NCI-H1436 (cell line): ENCODE data around the gene PRDM1.

ENCODE experiments used
- DNase-seq: peaks from one replicate; lab custom pipeline; 2025; lab: John Stamatoyannopoulos, UW

Gene PRDM1

DNA sequence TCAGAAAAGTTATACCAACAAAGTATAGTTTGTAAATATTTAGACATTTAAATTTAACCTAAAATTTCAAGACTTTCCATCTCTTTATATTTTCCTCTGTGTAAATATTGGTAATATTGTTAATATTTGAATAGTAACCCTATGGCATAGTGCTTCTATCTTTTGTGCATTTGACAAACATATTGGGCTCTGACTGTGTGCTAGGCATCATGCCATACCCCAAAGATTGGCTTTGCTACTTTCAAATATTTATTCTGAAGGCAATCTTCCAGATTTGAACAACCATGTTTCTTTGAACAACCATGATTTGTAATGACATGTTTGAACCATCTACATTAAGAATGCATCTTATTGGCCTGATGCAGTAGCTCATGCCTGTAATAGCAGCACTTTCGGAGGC, 15.5 kb upstream of the PRDM1 start:
- no peak for DNase-seq

DNA sequence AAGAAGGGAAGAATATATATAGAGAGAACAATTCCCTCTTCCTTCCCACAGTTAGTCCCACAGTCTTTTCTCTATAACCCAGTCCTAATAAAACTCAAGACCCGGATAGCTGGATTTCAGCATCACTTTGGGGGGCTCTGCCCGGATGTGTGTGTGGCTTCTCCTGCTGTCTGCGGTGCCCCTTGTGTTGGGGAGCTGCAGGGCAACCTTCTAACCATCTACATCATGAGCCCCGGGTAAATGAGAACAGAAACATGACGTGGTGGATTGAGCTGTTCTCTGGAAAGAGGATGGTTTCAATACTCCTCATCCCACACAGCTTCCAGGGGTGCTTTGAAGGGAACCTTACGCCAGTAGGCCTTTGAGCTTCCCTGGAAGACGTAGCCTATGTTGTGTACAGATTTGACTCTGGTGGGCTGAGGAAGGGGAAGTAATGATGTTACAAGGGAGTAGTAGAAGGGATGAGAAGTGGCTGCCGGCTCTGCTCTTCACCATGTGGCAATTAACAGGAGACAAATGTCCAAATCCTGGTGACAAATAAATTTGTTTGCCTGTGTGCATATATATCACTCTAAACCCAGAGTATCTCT, 13.5 kb upstream of the PRDM1 start:
- DNase-seq, result no peak

DNA sequence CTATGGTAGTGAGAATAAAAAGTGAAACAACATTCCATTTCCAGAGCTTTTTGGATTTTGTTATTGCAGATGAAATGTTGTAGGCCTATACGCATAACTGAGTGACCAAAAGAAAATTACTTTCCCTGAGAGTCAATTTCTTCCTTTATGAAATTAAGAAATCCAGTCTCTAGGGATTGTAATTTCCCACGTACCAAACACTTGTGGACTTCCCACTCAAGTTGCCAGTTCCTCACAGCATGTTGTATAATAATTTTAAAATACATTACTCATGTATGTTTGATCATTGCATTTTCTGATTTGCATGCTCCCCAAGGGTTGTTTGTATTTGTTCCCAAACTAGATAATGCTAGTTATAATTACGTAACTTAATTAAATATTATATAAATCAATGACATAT, 12.0 kb upstream of the PRDM1 start:
- DNase-seq, result no peak

DNA sequence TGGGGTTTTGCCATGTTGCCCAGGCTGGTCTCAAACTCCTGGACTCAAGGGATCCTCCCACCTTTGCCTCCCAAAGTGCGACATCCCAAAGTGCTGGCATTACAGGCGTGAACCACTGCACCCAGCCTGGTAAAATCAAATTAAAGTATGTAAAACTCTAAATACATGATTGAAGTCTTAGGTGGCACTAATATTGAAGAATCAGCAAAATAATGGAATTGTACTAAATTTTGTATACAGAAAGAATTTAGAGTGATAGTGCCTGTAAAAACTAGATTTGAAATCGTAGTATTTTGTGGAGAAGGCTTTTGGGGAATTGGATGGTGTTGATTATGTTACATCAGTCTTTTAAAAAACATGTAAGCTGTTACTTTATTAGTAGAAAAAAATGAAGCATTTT, 10.0 kb upstream of the PRDM1 start:
- DNase-seq, result no peak

DNA sequence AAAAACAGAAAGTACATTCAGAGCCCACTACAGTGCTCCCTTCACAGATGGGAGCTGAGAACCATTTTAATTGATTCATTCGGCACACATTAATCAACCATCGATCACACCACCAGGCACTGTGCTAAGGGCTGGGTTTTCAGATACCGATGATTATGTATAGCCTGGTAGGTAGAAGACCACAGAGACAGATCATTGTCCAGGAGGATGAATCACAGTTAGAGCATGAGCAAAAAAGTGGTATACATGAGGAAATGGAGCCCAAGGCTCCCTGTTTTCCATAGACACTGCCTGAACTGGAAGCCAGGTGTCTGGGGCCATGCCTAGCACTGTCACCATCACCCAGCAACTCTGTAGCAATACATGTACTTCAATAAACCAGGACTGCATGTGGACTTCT, 9.0 kb upstream of the PRDM1 start:
- no peak for DNase-seq

DNA sequence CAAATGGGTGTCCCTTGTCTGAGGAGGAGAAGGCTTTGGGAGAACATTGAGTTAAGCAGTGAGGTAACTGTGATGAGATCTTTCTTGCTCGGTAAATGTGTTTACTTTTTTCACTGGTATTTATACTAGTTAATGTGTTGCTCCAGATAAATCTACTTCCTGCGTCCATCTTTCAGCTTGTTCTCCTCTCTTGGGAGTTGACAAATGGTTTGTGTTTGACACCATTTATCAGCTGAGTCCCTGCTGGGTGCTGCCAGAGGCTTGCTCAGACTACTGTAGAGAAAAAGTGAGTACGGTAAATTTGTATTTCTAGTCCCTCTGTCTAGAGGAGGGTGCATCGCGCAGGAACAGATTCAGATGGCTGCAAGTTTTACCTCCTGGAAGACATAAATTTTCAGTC, 8.3 kb upstream of the PRDM1 start:
- DNase-seq, result peak; percentile 10

DNA sequence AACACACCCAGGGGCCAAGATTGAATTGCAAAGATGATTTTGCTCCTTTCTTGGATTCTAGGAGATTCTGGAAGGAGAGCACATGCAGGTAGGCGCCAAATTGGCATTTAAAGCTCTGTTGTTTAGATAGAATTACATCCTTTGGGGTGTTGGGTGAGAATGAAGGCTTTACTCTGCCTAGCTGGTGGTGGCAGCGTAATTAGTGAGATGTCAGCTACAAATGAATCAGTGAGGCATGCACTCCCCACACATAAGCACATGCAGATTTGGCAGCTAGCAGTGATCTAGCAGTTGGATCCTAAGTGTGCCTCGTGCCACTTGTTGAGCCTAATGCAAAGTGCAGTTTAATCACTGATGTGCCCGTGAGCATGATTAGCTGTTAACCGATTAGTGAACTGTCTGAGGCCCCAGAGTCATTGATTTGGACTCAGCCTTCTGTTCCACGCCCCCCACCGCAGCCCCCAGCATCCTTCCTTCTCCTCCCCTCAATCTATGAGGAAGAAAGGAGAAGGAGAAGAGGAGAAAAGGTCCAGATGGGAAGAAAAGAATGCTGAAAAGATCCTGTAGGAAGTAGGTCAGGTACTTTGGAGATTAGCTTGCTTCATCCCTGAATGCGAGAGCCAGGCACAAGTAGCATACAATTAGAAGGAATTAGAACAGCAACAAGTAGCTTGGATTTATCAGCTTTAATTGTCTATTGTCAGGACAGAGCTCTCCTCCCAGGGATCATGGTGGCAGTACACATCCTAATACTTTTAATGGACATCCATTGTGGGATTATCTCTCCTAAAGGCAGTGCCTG, 6.0 kb upstream of the PRDM1 start:
- DNase-seq, result peak; percentile 10

DNA sequence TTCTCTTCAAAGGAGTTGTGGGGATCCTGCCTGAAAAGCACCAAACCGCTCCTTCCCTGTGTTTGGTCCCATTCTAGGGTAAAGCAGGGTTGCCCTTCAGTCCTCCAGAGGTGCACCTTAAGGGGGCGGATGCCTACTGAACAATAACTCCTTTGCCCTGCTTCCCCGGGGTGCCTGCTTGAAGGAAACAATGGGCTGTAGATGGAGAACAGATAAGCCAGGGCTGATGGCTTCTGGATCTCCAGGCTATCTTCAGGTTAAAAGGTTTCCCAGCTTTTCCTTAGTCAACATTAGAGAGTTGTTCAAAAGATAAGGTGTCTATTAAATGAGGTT, 5.4 kb upstream of the PRDM1 start:
- DNase-seq, result no peak

DNA sequence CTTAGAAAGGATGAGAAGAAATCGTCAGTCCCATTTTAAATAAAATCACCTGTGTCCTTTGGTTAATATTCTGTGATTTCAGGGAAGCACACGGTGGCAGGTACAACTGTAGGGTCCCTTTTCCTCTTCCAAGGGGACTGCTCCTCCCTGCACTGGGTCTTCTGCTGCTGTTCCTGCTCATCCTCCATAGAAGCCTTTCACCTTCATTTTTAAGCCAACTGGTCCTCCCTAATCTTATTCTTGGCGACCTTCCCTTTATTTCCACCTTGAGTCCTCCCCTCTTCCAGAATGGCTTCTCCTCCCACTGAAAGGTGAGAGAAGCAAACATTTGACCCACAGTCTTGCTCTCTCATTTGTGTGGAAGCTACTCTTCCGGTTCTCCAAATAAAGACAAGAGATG, 4.4 kb upstream of the PRDM1 start:
- no peak for DNase-seq

DNA sequence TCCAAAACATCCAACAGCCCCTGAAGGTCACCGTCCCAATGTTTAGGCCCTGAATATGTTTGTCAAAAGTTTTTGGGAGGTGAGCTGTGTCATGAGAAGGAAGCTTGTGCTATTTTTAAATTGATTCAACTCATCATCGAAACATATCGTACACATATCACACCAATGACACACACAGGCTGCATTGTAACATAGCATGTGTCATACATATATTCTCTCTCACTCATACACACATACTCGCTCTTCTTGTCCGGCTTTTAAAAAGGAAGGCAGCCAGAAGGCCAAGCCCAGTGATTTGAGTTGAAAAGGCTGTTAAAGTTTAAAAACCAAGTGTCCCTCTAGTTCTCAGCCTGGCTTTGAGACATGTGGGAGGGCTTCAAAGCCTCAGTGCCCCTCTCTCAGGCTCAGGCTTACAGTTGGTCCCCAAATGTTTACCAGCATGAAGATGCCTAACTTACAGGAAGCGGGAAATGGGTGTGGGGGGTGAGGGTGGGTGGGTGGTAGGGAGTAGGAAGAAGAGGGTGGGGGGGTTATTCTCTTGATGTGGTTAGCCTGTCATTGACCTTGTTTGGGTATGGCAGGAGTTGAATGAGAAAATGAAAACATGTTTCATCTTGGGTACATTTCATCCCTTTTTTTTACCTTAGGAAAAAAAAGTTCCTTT, 3.3 kb upstream of the PRDM1 start:
- DNase-seq, result no peak

DNA sequence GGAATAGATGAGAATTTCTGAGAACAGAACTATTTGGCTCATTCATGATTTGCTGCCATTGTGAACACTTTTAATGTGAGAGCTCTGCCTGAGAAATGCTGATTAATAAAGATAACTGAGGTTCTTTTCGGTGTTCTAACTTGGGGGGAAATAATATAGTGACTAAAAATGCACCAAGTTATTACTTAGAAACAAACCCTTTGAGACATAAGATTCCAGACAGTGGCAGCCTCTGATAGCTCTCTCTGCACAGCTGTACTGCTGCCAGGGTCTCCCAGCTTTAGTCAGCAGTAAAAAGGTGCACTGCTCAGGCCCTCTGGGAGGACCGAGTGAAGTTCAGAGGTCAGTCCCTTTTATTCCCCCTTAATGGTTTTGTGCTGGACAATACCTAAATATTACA, 2.5 kb upstream of the PRDM1 start:
- DNase-seq, result no peak

DNA sequence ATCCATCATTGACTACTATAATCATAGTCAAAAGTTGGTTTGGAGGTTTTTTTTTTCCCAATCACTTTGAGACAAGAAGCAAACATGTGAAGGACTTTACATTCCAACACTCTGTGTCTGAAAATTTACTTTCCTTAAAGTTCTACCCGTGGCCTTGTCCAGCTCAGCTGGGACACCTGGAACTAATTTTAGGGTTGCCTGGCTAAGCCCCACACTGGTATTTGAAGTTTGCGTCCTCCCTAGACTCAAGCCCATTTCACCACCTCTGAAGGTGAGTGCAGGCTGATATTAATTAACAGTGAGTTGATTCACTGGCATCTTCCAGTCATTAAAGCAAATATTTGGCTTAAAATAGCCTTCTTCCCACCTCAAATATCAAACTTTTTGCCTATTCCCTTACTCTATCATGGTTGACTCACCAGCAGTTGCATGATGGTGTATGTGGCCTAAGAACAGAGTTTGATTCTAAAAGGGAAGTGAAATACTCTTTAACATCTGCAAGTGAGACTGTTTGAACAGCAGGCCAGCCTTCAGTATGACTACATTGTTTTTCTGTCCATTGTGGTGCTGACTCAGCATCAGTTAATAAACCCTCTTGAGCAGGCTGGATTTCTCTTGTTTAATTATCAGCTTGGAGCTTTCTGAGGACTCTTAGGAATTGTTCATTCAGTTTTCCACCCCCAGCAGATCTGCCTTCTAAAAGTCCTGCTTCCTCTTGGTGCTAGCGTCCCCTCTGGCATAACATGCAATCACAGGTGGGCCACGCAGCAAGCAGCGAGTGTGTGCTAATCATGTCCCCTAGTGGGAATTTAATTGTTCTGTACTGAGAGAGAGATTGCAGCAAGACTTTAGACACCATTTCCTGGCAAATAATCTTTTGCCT, 1.8 kb upstream of the PRDM1 start:
- peak; percentile 56 for DNase-seq

DNA sequence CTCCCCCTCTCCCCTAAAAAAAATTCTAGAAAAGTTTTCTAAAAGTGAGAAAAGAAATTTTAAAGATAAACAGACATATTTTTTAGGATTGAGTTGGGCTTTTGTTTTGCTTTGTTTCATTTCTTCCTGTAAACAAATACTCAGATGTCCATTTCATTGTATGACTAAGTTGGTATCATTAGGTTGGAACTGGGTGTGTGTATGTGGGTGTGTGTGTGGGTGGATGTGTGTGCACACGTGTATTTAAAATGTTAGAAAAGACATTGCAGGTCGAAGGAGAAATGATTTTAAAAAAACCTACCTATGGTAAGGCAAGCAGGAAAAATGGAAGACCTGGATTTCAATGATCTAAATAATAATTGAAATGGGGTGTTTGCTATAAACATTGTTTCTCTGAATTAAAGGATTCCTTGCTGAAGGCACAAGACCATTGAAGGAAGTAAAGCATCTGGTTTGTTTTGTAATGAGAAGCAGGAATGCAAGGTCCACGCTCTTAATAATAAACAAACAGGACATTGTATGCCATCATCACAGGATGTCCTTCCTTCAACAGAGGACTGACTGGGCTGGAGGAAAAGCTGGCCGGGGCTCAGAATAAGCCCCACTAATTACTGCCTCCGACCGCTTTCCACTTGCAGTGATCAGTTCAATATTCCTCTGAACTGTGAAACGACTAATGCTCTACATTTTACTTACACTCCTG, 996 bp upstream of the PRDM1 start:
- DNase-seq, result no peak

DNA sequence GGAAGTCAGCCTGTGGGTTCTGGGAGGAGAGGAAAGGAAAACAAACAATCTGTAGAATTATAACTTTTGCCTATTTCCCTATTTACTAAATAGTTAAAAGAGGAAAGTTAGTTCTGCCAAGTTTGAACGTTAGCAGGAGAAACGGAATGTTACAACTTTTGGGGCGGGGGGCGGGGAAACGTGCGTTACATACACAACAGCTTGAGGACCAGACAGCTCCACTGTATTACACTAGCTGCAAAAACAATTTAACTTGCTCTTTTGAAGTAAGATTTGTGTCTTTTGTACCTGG, 498 bp upstream of the PRDM1 start:
- DNase-seq, result no peak

DNA sequence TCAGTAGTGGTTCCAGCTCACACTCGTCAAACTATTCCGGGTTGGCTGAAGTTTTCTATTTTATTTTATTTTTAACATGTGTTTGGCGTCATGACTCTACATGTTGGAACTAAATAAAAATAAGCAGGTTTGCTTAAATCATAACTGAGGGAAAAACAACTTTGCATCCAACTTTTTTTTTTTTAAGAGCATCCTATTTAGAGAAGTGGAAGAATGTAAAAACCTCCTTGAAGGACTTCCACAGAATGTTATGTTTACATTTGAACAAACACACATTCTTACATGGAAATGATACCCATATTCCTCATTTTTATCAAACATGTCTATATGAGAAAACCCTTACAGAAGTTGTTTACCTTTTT, 659 bp downstream of the PRDM1 start:
- no peak for DNase-seq

DNA sequence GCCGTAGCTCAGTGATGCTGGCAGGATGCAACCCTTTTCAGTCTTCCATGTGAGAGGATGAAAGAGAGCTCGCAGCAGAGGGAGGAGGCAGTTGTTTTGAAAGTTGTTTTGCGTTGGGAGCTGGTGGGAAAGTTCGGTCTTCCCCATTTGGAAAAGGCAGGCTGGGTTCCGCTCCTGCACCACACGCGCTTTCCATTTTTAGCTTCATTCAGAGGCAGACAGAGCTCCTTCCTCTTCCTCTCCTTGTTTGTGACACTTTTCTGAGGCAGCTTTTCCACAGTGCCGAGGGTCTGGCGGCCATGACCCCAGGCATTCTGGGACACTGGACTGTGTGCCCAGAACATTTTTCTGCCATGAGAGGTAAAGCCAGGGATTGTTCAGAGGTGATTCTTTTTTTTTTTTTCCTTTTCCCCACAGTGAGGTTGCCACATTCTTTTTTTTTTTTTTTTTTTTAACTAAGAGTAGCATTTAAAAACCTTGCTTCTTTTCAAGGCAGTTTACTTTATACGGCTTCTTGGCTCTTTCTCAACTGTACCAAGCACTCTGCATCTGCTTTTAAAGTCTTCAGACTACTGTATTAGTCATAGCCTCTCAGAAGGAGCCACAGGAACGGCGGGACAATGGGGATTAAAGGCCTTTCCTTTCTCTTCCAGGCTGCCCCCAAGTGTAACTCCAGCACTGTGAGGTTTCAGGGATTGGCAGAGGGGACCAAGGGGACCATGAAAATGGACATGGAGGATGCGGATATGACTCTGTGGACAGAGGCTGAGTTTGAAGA, 1.6 kb downstream of the PRDM1 start:
- no peak for DNase-seq

DNA sequence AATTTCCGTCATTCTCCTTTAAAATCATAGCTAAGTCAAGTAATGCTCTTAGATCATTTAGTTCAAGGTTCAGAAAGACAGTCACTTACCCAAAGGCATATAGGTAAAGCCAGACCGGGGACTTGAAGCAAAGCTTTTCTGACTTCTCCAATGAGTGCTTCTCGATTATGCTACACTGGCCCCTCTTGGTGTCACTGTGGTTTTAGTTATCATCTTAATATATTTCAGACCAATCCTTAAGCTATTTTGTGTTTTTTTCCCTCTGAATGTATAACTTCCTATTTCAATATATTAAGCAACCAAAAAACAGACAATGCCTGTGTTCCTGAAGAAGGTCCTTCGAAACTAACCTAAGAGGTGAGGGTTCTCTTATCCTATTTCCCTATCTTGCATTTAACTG, 3.9 kb downstream of the PRDM1 start:
- DNase-seq, result no peak

DNA sequence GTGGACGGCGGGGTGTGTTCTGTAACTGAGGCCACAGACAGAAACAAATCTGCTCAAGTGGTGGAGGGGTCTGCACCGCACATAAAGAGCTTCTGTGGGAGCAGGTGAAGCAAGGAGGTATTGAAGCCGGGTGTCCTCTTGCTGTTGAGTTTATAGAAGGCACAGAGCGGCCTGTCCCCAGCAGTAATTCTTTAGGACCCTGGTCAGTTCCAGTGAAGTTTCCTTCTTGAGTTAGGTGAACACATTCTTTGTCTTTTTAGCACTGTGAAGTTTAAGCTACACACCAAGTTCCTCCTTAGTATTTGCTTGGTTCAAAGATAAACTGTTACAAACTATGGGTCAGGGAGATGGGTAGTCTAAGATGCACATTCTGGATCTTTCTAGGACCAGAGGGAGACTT, 6.1 kb downstream of the PRDM1 start:
- no peak for DNase-seq

DNA sequence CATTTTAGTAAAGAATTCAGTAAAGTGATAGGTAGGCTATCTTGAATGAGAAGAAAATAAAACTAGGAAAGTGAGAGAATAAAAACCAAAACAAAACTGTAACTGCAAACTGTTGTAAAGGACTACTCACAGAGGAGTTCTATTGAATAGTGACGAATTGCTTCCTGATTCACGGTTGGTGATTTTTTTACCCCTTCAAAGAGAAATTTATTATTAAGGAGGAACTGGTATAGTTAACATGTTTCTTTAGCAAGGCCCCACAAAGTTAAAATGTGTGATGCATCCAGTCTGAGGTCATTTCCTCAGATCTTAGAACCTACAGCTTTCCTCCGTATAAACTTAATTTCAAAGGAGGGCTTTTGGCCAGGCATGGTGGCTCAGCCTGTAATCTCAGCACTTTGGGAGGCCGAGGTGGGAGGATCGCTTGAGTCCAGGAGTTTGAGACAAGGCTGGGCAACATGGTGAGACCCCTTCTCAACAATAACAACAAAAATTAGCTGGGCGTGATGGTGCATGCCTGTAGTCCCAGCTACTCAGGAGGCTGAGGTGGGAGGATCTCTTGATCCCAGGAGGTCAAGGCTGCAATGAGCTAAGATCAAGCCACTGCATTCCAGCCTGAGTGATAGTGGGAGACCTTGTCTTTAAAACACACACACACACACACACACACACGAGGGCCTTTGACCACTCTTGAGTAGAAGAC, 8.3 kb downstream of the PRDM1 start:
- no peak for DNase-seq

DNA sequence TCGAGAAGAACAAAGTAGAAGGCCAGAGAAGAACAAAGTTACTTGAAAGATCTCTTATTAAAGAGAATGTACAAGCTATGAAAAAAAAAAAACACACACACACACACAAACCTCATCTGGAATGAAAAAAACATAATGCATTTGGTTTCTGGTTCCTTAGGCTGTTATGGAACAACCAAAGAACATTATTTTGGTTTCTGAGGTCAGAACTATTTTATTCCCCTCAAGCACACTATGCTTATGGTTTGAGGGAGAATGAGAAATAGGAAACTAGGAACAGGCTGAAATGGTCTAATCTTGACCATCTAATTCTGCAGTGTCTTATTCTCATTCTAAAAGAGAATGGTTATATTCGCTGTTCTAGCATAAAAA, 8.8 kb downstream of the PRDM1 start:
- DNase-seq, result no peak
